ENCODE data around the gene NHLH1. TPM values are rescaled to one million over a fixed set of nuclear protein-coding genes. Genes with fewer than 3 reads are reported as not detected.

Gene NHLH1
- total RNA-seq, 1 donor from 2014 or later: 0.42 TPM

DNA sequence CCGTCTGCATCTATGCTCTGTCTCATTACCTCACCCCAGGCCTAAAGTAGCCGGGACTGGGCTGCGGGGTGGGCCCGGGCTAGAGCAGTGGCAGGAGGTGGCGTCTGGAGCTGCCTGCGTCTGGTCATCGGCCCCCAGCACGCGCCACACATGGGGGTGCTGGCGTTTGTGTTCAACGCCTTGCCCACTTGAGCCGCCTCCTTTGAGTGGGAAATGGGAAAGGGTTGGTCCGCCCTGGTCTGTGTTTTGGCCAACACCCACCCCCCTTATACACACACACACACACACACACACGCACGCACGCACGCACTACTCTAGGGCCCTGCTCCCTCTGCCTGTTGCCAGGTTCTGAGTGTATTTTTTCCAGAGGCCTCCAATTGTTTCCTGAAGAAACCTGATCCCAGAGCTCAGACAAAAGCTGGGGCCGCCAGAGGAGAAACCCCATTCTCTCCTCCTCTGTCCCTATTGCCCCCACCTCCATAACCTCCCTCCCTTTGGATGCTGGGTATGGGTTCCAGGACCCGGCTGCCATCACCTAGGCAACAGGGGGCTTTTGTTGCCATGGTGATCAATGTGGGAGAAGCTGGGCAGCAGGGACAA, 43.6 kb downstream of the NHLH1 start:
- no peak for DNase-seq (ENCODE audit: low spot score)

DNA sequence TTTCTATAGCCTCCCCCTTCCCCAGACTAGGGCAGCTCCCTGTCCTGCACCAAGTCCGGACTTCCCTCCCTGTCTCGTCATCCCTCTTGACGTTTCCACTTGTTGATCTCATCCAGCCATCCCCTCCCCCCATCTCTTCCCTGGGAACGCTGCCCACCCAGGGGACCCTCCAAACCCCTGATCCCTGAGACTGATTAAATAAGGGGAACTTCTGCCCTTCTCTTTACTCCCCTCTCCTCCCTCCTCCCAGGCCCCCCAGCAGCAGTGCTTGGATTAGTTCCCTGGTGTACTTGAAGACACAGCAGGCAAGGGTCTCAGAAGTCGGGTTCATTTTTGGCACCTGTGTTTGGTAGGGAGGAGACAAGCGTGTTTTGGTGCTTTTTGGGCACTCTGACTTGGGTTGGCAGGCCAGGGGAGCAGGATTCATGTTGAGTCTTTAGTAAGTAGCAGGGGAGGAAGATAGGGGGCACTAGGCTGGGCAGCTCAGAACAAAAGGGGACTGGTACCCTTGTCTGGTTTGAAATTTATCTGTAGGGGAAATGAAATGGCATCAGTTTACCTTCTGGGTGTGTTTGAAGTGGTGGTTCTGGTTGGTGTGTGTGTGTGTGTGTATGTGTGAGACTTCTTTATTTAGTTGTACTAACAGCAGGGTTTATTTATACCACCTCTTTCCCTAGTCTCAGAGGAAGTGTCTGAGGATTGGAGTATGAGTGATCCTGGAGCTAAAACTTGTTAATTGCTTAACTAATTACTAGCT, 44.6 kb downstream of the NHLH1 start:
- DNase-seq (ENCODE audit: low spot score): no peak

DNA sequence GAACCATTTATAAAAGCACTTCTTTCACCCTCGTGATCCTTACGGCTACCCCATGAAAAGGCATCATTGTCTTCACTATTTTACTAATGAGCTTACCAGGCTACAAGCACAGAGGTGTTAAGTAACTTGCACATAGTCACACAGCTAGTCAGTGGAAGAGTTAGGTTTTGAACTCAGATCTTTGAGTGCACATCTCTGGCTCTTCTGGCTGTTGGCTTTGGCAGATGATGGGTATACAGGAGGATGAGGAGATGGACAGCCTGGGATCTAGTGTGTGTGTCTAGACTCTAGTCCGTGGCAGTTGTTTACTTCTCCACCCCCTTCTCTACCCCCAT, 45.1 kb downstream of the NHLH1 start:
- DNase-seq (ENCODE audit: low spot score): no peak

DNA sequence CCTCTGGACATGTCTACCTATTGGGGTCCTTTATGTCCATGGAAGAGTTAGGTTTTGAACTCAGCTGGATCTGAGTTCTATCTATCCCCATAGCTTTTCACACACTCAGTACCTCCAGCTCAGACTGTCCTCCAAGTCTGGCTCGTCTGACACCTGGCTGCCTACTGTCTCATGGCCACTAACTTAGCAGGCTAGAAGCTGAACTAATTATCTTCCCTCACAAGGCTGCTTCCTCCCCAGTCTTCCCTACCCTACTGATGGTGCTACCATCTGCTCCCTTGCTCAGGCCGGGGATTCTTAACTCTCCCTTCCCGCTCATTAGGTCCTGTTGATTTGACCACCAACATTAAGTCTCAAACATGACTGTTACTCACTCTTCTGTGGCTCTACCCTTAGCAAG, 46.8 kb downstream of the NHLH1 start:
- no peak for DNase-seq (ENCODE audit: low spot score)

DNA sequence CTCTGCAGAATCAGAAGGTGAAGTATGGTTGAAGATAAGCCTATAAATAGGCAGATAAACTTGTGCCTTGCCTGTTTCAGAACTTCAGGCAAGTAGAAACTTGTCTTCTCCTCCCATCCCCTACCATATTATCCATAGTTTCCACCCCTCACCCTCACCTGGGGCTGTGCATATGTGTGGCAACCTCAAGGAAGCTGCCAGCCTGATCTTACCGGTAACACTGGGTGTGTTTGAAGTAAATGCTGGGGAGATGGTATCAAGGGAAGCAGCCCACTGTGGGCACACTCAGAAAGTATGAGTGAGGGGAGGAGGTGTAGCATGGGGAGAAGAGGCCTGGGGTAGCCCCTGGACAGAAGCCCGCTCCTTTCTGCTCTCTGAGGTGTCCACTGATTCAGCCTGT, 48.0 kb downstream of the NHLH1 start:
- DNase-seq (ENCODE audit: low spot score): no peak

DNA sequence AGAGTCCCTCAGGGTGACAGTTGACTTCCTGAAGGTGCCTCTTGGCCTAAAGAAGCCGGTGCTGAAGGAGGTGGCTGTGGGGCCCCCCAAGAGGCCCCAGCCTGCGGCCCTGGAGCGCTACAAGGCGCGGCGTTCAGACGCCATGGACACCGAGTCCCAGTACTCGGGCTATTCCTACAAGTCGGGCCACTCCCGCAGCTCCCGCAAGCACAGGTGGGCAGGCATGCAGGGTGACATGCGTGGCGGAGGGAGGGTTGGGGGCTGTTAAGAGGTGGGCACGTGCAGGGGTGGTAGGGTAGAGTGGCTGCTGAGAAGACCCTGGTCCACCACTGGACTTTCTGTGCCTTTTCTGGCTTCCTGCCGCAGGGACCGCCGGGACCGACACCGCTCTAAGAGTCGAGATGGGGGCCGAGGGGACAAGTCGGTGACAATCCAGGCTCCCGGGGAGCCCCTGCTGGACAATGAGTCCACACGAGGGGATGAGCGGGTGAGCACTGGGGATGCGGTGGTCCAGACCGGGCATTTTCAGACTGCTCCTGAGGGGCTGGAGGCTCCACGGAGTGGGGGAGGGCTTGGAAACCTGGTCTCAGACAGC, 48.9 kb downstream of the NHLH1 start:
- no peak for DNase-seq (ENCODE audit: low spot score)

DNA sequence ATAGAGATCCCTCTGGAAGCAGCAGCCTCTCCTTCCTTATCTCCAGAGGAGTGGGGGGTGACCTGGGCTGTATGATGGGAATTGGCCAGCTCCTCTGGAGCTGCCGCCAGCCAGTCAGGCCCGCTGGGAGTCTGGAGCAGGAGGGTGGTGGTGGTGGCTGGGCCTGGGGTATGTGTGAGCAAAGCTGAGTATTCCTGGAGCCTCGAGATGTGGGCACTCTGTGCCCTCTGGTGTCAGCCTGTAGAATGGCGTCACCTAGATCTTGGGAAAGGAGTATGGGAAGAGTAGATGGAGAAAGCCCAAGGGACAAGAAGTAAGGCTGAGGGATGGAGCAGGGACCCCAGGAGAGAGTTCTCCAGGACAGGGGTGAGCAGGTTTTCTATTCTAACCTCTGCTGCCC, 49.5 kb downstream of the NHLH1 start:
- DNase-seq (ENCODE audit: low spot score): no peak

DNA sequence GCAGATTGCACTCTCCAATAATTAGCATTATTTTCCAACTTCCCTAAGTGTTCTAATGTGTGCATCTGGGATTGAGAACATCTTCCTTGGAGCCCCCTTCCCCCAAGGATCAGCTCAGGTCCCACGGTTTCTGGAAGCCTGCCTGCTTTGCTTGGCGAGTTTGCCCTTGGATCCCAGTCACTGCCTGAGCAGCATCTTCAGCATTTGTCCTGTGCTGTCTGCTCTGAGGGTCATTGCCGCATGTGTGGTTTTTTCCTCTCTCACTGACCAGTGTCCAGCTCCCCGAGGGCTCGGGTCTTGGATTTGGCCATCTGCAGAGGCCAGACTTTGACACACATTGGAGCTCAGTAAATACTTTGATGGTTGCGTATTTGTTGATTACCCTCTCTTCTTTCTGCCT, 51.6 kb downstream of the NHLH1 start:
- no peak for DNase-seq (ENCODE audit: low spot score)

DNA sequence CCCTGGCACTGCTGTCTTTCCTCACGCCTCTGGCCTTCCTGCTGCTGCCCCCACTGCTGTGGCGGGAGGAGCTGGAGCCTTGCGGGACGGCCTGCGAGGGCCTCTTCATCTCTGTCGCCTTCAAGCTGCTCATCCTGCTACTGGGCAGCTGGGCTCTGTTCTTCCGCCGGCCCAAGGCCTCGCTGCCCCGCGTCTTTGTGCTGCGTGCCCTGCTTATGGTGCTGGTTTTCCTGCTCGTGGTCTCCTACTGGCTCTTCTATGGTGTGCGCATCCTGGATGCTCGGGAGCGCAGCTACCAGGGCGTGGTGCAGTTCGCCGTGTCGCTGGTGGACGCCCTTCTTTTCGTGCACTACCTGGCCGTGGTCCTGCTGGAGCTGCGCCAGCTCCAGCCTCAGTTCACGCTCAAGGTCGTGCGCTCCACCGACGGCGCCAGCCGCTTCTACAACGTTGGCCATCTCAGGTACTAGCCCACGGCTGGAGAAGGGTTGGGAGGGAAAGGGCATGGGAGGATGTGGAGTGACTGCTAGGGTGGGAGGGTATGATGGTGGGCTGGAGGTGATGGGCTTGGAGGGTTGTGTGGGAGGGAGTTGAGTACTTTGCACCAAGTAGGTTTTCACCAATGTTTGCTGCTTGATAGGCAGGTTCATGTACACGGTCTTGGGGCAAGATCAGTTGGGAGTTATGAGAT, 52.4 kb downstream of the NHLH1 start:
- no peak for DNase-seq (ENCODE audit: low spot score)

DNA sequence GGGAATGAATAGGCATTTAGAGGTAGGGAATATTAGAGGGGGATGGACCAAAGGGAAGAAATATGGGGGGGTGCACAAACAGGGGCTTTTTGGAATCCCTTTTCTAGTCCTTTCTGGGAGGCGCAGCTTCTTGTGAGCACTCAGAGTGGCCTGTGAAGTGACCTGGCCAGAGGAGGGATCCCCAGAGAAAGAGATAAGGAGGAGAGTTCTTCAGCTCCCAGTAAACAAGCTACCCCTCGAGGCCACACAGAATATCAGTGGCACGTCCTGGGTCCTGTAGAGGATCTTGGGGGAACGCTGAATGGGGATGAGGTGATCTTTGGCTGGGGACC, 52.9 kb downstream of the NHLH1 start:
- no peak for DNase-seq (ENCODE audit: low spot score)

DNA sequence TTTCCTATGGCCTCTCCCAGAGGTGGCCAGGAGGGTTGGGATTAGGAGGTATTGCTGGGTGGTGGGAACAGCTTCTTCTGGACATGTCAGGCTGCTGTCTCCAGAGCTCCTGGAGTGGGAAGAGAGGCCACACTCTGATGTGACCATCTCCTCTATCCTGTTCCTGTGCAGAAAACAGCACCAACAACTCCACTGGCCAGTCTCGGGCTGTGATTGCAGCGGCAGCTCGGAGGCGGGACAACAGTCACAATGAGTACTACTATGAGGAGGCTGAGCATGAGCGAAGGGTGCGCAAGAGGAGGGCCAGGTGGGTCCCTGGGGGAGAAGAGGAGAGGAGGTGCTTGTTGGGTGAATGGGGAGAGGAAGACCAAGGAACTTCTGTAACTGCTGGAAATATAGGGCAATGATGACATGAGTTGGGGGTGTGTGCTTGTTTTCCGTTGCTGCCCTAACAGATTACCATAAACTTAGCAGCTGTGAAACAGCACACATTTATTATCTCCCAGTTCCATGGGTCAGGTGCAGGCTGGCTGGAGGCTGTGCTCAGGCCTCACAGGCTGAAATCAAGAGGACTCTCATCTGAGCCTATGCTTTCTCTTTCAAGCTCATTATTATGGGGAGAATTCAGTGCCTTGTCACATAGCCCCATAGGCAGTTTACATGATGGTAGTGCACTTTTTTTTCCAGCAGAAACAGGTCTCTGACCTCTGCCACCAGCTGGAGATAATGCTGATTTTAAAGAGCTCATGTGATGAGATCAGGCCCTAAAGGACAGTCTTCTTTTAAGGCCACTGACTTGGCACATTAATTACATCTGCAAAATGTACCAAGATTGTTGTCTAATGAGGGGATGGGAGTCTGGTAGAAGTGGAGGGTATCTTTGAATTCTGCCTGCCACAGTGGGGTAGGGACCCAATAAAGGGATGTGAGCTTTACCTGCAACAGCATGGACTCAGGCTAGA, 54.3 kb downstream of the NHLH1 start:
- no peak for DNase-seq (ENCODE audit: low spot score)

DNA sequence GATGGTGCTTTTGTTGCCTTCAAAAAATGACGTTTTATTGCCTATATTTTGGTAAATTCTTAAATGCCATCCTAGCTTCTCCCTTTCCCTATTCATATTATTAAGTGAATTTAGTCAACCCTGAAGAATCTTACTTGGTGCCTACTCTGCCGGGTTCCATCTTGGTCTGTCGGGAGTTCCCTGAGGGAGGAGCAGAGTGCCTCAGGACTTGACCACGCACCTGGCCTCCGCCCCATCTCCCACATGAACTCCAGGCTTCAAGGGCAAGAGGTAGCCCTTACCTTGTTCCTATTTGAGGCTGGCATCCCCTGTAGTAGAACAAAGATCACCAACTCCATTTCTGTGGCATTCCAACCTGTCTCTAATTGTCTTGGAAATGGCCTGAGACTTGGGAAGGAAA, 55.0 kb downstream of the NHLH1 start:
- DNase-seq (ENCODE audit: low spot score): no peak

Other genes with a start within 250 kb of the NHLH1 start
- 0.39 TPM for gene ATP1A4, start 215.5 kb upstream of the NHLH1 start, total RNA-seq
- gene CASQ1, start 176.5 kb upstream of the NHLH1 start, total RNA-seq: 0.39 TPM
- gene PEA15, start 161.7 kb upstream of the NHLH1 start, total RNA-seq: 486 TPM
- 127 TPM for gene DCAF8, start 104.5 kb upstream of the NHLH1 start, total RNA-seq
- gene PEX19, start 81.9 kb upstream of the NHLH1 start, total RNA-seq: 144 TPM
- 228 TPM for gene COPA, start 23.8 kb upstream of the NHLH1 start, total RNA-seq
- gene NCSTN, start 23.7 kb upstream of the NHLH1 start, total RNA-seq: 102 TPM
- gene VANGL2, start 33.5 kb downstream of the NHLH1 start, total RNA-seq: 1.7 TPM
- 1.2 TPM for gene SLAMF6, start 156.2 kb downstream of the NHLH1 start, total RNA-seq
- gene CD84, start 212.4 kb downstream of the NHLH1 start, total RNA-seq: 17.1 TPM